HG03097 (cell line): ENCODE results near the gene GIMAP6.
"Not testable (repeated sequence)": the region's sequence is repeated elsewhere in the genome, so short reads cannot be mapped to it uniquely, and the experiment has no call there.

ENCODE experiments used
- ATAC-seq: cut with Tn5 transposase; IDR thresholded peaks from one replicate; pipeline ENCODE4 v1.9.1; 2021; ENCODE audit not compliant: unreplicated experiment, low FRiP score

Gene GIMAP6

DNA sequence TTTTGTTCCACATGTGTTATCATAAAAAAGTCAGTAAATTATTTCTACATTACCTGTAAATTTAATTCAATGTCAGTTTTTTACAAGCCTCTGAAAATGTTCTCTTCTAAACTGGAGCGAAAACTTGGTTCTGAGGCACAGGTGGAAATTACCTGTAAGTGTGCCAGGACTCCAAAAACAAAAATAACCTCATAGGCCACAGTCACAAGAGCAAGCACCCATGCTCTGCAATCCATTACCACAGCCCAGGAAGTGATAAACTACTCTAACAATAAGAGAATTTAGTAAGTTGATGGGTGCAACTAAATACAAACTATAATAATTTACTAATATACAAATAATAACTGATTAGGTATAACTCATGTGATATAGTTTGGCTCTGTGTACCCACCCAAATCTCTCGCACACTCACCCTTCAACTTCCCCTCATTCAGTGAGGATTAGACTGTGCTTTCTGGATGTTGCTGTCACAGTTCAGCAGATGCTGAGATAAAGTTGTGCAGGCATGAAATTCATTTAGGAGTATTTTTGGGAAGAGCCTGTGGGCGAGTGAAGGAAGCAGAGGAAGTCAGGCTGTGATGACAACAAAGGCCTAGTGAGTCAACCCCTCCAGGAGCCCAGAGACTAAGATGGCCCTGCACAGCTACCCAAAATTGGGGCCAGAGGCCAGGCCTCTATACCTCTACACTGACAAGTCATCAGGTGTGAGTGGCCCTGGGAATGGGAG is 16.3 kb upstream of the GIMAP6 start:
- ATAC-seq = no peak

DNA sequence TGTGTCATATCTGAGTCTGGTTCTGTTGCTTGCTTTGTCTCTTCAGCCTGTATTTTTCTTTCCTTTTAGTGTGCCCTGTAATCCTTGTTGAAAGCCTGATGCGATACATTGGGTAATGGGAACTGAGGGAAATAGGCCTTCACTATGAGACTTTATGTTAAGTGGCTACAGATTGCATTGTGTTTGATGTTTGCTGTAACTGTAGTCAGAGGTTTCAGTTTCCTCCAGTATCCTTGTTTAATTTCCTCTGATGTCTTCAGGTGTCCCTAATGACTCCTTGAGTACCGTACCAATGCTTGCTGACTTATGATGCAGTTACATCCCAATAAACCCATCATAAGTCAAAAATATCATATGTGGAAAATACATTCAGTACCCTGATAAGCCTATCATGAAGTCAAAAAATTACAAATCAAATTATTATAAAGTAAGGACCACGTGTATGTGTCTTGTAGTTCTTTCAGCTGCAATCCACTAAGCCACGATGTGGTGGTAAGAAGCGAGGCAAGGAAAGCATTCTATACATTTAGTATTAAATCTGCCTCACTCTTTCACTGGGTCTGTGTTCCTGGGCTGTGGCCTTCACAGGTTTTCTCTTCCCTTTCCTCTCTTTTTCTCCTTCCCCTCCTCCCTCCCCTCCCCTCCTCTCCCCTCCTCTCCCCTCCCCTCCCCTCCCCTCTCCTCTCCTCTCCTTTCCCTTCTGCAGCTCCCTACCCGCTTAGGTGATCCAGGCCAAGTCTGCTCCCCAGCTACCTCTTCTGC is 13.3 kb upstream of the GIMAP6 start:
- no peak for ATAC-seq

GRCh38 chr7:150642926-150643325 is 10.7 kb upstream of the GIMAP6 start:
- ATAC-seq = no peak

GRCh38 chr7:150641854-150642253 is 9.7 kb upstream of the GIMAP6 start:
- ATAC-seq = no peak

GRCh38 chr7:150633926-150634325 is 1.7 kb upstream of the GIMAP6 start:
- no peak for ATAC-seq

GRCh38 chr7:150631084-150631826 is 930 bp downstream of the GIMAP6 start:
- ATAC-seq = no peak

DNA sequence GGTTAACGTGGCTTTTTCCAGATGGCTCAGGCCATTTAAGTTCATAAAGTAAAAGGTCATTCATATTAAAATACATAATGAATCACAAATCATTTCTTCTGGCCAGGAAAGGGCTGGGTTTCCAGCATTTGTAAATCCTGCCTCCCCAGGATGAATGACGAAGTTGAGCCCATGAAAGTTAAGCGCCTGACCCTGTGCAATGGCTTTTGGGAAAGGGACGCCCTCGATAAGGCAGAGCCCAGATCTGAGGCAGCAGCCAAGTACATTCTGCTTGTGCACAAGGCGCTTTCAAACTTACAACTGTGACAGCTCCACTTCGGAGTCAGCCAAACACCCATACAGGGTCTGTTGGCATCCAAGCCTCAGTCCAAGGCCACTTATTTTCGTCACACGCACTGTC is 2.8 kb downstream of the GIMAP6 start:
- ATAC-seq = no peak

DNA sequence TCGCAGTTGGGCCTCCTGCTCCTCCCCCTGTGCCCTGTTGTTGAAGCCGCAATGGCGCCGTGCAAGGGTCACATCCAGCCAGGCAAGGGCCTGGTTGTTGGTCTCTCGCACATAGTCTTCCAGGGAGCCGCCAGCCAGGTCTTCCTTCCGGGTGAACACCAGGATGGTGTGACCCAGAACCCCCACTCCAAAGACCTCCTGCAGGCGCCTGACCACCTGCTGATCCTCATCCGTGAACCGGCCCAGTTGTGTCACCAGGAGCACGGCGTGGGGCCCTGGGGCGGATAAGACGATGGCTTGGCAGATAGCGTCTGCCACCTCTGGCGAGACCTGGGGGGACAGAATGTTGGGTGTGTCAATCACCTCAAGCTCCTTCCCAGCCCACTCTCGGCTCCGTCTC is 4.2 kb downstream of the GIMAP6 start:
- no peak for ATAC-seq

DNA sequence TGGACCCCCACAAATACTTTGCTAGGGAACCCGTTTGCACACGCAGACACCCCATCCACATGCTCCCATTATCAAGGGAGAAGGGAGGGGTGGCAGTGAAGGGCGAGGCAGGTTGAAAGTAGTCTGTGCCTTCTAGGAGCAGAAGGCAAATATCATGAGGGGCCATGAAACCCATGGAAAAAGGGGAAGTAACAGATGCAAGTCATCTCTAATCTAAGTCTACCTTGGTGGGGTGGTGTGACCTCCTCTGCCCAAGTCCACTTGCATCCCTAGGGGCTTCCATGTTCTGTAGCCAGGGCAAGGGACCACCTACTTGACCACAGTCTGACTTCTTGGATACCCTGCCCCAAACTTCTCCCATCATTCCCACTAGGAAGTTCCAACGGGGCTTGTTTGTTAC is 5.5 kb downstream of the GIMAP6 start:
- no peak for ATAC-seq

DNA sequence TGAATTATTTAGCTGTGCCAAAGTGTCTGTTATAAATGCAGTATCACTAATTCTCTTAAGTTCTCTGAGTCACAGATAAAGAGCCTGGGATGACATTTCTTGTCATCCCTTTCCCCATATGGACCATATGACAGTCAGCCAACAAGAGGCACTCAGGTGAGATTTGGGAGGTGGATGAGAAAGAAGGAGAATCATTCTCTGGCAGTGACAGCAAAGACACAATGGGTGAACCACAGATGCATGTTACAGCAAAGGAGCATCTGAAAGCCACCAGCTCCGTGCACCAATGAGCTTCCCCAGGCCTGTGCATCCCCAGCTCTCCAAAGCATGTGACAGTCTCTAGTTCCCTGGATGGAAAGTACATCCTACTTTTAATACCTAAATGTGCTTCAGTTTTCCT is 10.8 kb downstream of the GIMAP6 start:
- ATAC-seq = no peak

- ATAC-seq = no peak
Measured at GRCh38 chr7:150620617-150621371, 11.4 kb downstream of the GIMAP6 start.

DNA sequence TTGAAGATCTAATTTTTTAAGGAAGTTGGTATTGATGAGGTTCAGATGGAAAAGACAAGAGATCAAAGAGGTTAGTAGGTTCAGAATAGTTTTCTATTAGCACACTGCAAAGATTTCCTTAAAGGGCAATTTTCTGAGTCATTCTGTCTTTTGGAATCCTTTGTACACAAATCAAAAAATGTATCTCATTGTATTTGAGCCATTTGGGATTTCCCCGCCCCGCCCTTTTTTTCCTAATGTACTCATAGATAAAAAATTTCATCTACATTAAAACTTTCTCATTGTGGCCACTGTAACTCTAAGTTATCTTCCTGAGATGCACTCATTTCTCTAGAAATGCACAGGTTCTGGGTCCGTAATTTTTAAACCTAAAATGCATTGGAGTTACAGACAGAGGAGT is 12.1 kb downstream of the GIMAP6 start:
- no peak for ATAC-seq

DNA sequence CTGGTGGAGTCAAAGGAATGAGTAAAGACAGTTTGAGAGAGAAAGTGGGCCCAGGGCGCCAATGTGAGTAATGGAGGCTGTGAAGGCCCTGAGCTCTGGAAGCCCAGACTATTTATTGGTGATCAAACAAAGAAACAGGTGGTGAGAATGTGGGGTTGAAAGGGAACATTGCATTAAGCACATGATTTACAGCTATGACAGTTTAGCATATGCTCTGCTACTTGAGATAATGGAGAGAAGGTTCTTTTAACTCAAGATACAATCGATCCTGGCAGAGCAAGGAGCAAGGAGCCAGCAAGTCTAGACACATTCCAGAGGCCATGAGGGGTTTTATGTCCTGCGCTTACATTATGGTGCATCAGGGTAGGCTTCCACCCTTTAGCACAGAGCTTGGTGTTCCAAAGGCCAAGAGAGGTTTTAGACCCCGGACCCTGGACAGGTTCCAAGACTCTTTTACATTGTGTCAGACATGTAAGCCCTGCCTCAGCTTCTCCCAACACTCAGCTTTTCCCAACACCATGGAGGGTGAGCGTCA is 16.9 kb downstream of the GIMAP6 start:
- ATAC-seq = not testable (repeated sequence)

DNA sequence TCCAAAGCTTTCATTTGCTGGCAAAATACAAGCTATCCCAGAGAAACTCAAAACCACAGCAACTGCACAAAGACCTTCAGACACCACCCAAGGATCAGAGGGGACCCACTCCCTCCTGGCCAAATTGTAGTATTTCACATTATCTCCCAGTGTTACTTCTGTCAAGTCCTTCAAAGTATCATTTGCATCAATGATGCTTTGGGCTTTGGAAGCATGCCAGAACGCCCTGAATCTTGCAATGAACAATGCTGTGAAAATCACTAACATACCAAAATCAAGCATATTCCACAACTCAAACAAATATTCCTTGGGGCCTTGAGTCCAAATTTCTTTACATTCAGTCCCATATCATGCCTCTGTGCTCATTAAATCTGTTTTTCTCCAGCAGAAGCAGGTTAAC is 17.8 kb downstream of the GIMAP6 start:
- not testable (repeated sequence) for ATAC-seq

DNA sequence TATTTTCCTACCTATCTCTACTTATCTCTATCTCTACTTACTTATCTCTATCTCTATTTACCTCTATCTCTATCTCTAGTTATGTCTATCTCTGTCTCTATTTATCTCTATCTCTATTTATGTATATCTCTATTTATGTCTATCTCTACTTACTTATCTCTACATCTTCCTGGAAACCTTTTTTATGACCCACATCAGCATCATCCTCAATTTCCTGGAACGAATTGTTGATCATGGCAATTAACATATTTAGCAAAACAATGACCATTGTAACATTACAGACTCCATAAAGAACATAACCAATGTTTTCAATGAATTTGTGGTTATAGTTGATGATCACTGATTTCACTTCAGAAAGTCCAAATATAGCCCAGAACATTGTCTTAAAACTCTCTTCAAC is 18.3 kb downstream of the GIMAP6 start:
- ATAC-seq = no peak

- ATAC-seq = no peak
Measured at GRCh38 chr7:150612925-150613324, 19.3 kb downstream of the GIMAP6 start.

DNA sequence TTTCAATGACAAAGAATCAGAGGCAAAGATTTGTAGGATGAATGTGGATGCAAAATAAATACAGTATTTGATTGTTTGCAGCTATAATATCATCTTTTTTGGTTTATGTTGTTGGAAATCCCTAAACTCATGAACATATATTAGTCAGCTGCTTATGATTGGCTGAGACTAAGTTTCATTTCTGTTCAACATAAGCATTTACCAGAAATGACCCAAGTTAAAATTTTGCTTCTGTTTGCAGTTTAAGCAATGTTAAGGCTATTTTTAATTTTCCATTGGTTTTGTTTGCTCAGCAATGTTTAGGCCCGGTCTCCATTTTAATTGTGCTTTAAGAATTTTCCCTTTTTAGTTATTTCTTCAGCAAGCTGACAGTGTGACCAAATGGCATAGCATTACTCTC is 22.0 kb downstream of the GIMAP6 start:
- no peak for ATAC-seq

GRCh38 chr7:150603600-150603999 is 28.6 kb downstream of the GIMAP6 start:
- not testable (repeated sequence) for ATAC-seq

DNA sequence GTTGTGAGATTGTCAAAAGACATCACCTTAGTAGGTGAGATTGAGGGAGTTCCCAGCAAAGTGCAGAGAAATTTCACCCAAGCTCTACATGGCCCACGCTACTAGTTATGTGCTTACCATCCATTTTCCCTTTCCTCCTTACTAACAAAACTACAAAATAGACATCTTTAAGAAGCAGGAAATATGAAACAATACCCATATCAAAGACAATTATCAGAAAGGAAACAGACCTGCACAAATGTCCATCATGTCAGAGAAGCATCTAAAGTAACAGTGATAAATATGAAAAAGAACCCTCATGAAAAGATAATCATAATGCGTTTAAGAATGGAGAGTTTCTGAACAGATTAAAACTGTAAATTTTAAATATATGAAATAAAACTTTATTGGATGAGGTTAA is 36.8 kb downstream of the GIMAP6 start:
- no peak for ATAC-seq

- ATAC-seq = no peak
Measured at GRCh38 chr7:150594805-150595204, 37.4 kb downstream of the GIMAP6 start.

DNA sequence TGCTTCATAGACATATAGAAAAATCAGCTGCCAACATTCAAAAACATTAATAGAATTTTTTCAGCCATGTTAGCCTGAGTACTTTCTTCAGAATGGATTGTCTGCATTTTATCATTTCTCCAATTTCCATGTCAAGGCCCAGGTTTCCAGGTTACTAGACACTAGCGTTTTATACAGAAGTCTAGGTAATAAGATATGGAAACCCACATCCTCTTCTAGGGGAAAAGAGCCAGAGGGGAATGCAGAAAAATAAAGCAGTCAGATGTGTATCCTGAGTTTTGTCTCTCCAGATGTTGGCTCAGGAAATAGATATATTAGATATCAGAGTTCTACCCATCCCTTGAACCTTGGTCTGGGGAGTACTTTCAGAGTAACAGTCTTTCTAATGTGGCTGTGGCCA is 44.6 kb downstream of the GIMAP6 start:
- no peak for ATAC-seq
